ENCODE data around the gene MCU. TPM values are rescaled to one million over a fixed set of nuclear protein-coding genes. Genes with fewer than 3 reads are reported as not detected.
"Not testable (repeated sequence)": the region's sequence is repeated elsewhere in the genome, so short reads cannot be mapped to it uniquely, and the experiment has no call there.

The MCU gene
- total and polyA plus RNA-seq, 2 donors (not counting 1 experiment from before 2014, with no cell fraction given) = 11.7 to 21.1 TPM

DNA sequence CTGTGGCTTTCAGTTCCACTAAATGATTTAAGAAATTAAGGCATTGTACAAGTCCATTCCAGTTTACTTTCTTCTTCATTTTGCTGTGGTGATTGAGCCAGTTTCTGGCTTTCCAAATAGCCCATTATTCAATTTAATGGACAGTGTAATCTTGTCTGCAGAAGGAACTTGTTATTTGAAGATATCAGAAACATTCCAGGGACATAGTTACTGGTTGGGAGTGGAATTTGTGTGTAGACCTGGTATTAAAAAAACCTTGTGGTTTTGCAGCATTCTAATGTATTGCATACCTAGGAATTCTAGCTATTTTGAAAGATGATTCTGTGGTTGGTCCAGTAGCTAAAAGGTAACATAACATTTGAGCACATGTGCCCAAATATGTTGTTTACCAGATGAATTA is 72.2 kb downstream of the MCU start:
- intact Hi-C loops (cut with micrococcal nuclease) = no loop called here
- peaks cover 4% of the 10 kb centered on the region for H3K79me2 ChIP-seq (ENCODE audit: control insufficient read depth, insufficient read depth, low read length)
- ChIA-PET POLR2A (no interaction called here), CTCF (no interaction called here)
- Mint-ChIP-seq H3K4me1 (no peaks in the 10 kb centered on the region), H3K27ac (no peak overlapping the region), H3K9me3 (ENCODE audit: insufficient read depth) (peaks cover 5% of the 10 kb centered on the region), H3K27me3 (no peaks in the 10 kb centered on the region), H3K4me3 (no peak overlapping the region)
- no peaks in the 10 kb centered on the region for H3K36me3 ChIP-seq (replicated peaks in 1 of 2; ENCODE audit: control extremely low read depth in 1 of 2, control insufficient read depth in 1 of 2, extremely low read depth in 1 of 2, insufficient read depth in 2 of 2, low read length in 1 of 2)
- ATAC-seq (ENCODE audit: low read depth) = no peak
- no peaks in the 10 kb centered on the region for H4K20me1 ChIP-seq (ENCODE audit: control insufficient read depth, insufficient read depth, low read length, poor library complexity, severe bottlenecking)
- H3K9me3 ChIP-seq (ENCODE audit: control extremely low read depth in 1 of 3, control insufficient read depth in 2 of 3, insufficient read depth in 1 of 3, low read length in 2 of 3) = peaks cover 2 to 6% (median 2%) of the 10 kb centered on the region in 3 donors
- no peak overlapping the region for H3K27ac ChIP-seq (ENCODE audit: low read length in 2 of 2)
- H3K27me3 ChIP-seq (replicated peaks in 1 of 4; ENCODE audit: control extremely low read depth in 1 of 4, control insufficient read depth in 3 of 4, insufficient read depth in 4 of 4, low read length in 3 of 4) = no peaks in the 10 kb centered on the region
- H3K4me2 ChIP-seq (replicated peaks; ENCODE audit: low read depth, low read length, poor library complexity, severe bottlenecking) = no peak overlapping the region
- H3K4me1 ChIP-seq (ENCODE audit: control insufficient read depth in 2 of 2, insufficient read depth in 2 of 2, low read length in 2 of 2) = no peaks in the 10 kb centered on the region
- TF ChIP-seq, protein P1, sequence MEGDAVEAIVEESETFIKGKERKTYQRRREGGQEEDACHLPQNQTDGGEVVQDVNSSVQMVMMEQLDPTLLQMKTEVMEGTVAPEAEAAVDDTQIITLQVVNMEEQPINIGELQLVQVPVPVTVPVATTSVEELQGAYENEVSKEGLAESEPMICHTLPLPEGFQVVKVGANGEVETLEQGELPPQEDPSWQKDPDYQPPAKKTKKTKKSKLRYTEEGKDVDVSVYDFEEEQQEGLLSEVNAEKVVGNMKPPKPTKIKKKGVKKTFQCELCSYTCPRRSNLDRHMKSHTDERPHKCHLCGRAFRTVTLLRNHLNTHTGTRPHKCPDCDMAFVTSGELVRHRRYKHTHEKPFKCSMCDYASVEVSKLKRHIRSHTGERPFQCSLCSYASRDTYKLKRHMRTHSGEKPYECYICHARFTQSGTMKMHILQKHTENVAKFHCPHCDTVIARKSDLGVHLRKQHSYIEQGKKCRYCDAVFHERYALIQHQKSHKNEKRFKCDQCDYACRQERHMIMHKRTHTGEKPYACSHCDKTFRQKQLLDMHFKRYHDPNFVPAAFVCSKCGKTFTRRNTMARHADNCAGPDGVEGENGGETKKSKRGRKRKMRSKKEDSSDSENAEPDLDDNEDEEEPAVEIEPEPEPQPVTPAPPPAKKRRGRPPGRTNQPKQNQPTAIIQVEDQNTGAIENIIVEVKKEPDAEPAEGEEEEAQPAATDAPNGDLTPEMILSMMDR (IDR thresholded peaks at IDR 0.05) = no peak
- no peak for TF ChIP-seq EZH2 (IDR thresholded peaks at IDR 0.05; ENCODE audit: borderline replicate concordance, insufficient read depth, low read depth, low read length, poor library complexity, severe bottlenecking)
- H2AFZ ChIP-seq (ENCODE audit: insufficient read depth, low read depth, low read length, poor library complexity, severe bottlenecking) = no peak overlapping the region
- DNase-seq = no peak
- H3K4me3 ChIP-seq (ENCODE audit: control extremely low read depth in 1 of 5, extremely low read depth in 1 of 5, insufficient read depth in 1 of 5, low read depth in 2 of 5, low read length in 4 of 5) = no peak overlapping the region
- no peak overlapping the region for H3K9ac ChIP-seq (ENCODE audit: low read length)

DNA sequence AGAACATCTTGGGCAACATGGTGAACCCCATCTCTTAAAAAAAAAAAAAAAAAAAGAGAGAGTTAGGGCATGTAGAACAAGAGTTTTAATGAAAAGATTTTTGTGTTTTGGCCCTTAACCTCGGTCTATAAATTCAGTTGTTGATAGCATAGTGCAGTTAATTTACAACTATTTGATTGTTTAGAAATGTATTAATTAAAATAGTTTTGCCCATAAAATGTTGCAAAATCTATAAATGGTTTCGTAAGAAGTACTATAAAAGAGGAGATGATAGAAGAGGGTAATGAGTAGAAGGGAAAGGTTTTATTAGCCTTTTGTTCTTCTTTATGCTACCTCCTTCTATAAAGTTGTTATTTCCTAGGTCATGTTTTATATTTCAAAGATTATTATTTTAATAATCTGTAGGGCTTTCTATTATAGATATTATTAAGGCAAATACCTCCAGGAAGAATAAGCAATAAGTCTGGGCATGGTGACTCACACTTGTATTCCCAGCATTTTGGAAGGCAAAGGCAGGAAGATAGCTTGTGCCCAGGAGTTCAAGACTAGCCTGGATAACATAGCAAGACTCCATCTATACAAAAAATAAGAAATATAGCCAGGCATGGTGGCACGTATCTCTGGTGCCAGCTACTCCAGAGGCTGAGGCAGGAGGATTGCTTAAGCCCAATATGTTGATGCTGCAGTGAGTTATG is 73.3 kb downstream of the MCU start:
- no peak for ATAC-seq (ENCODE audit: low read depth)
- Histone ChIP-seq H2AFZ (ENCODE audit: insufficient read depth, low read depth, low read length, poor library complexity, severe bottlenecking) (no peak overlapping the region), H3K79me2 (ENCODE audit: control insufficient read depth, insufficient read depth, low read length) (peaks cover 4% of the 10 kb centered on the region), H4K20me1 (ENCODE audit: control insufficient read depth, insufficient read depth, low read length, poor library complexity, severe bottlenecking) (no peaks in the 10 kb centered on the region), H3K36me3 (replicated peaks in 1 of 2; ENCODE audit: control extremely low read depth in 1 of 2, control insufficient read depth in 1 of 2, extremely low read depth in 1 of 2, insufficient read depth in 2 of 2, low read length in 1 of 2) (no peaks in the 10 kb centered on the region), H3K4me2 (replicated peaks; ENCODE audit: low read depth, low read length, poor library complexity, severe bottlenecking) (no peak overlapping the region), H3K4me3 (ENCODE audit: control extremely low read depth in 1 of 5, extremely low read depth in 1 of 5, insufficient read depth in 1 of 5, low read depth in 2 of 5, low read length in 4 of 5) (no peak overlapping the region), H3K4me1 (ENCODE audit: control insufficient read depth in 2 of 2, insufficient read depth in 2 of 2, low read length in 2 of 2) (no peaks in the 10 kb centered on the region), H3K9me3 (ENCODE audit: control extremely low read depth in 1 of 3, control insufficient read depth in 2 of 3, insufficient read depth in 1 of 3, low read length in 2 of 3) (peaks cover 2 to 6% (median 2%) of the 10 kb centered on the region in 3 donors), H3K27ac (ENCODE audit: low read length in 2 of 2) (no peak overlapping the region), H3K27me3 (replicated peaks in 1 of 4; ENCODE audit: control extremely low read depth in 1 of 4, control insufficient read depth in 3 of 4, insufficient read depth in 4 of 4, low read length in 3 of 4) (no peaks in the 10 kb centered on the region), H3K9ac (ENCODE audit: low read length) (no peak overlapping the region)
- no peak overlapping the region for H3K27ac Mint-ChIP-seq
- no peak for DNase-seq
- H3K4me1 Mint-ChIP-seq = no peaks in the 10 kb centered on the region
- intact Hi-C loops (cut with micrococcal nuclease) = no loop called here
- peaks cover 10% of the 10 kb centered on the region for H3K9me3 Mint-ChIP-seq (ENCODE audit: insufficient read depth)
- no peak for TF ChIP-seq EZH2 (IDR thresholded peaks at IDR 0.05; ENCODE audit: borderline replicate concordance, insufficient read depth, low read depth, low read length, poor library complexity, severe bottlenecking)
- TF ChIP-seq, protein P1 (IDR thresholded peaks at IDR 0.05) = no peak
- POLR2A ChIA-PET = interaction anchor here (0.6 kb wide), 1 partner anchor 370 kb away, joined by 3 read pairs; no protein-coding TSS in a partner anchor
- CTCF ChIA-PET = interaction anchor here (0.7 kb wide), 1 partner anchor 163 kb away, joined by 3 read pairs; no protein-coding TSS in a partner anchor
- H3K4me3 Mint-ChIP-seq = no peak overlapping the region
- H3K27me3 Mint-ChIP-seq = no peaks in the 10 kb centered on the region
- WGBS (ENCODE audit: insufficient coverage) = no CpG with 5 or more reads among the region's 3 CpGs

DNA sequence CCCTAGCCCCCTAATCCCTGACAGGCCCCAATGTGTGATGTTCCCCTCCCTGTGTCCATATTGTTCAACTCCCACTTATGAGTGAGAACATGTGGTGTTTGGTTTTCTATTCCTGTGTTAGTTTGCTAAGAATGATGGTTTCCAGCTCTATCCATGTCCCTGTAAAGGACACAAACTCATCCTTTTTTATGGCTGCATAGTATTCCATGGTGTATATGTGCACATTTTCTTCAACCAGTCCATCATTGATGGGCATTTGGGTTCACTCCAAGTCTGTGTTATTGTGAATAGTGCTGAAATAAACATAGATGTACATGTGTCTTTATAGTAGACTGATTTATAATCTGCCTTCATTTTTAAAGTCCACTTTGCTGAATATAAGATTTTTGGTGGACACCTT is 79.3 kb downstream of the MCU start:
- H3K36me3 ChIP-seq (replicated peaks in 1 of 2; ENCODE audit: control extremely low read depth in 1 of 2, control insufficient read depth in 1 of 2, extremely low read depth in 1 of 2, insufficient read depth in 2 of 2, low read length in 1 of 2); H4K20me1 ChIP-seq (ENCODE audit: control insufficient read depth, insufficient read depth, low read length, poor library complexity, severe bottlenecking); H3K4me3 Mint-ChIP-seq; H3K27me3 ChIP-seq (replicated peaks in 1 of 4; ENCODE audit: control extremely low read depth in 1 of 4, control insufficient read depth in 3 of 4, insufficient read depth in 4 of 4, low read length in 3 of 4); H3K4me3 ChIP-seq (ENCODE audit: control extremely low read depth in 1 of 5, extremely low read depth in 1 of 5, insufficient read depth in 1 of 5, low read depth in 2 of 5, low read length in 4 of 5); intact Hi-C loops (cut with micrococcal nuclease); H3K4me2 ChIP-seq (replicated peaks; ENCODE audit: low read depth, low read length, poor library complexity, severe bottlenecking); DNase-seq; H2AFZ ChIP-seq (ENCODE audit: insufficient read depth, low read depth, low read length, poor library complexity, severe bottlenecking); H3K79me2 ChIP-seq (ENCODE audit: control insufficient read depth, insufficient read depth, low read length); CTCF ChIA-PET; POLR2A ChIA-PET; H3K27me3 Mint-ChIP-seq; ATAC-seq (ENCODE audit: low read depth); H3K27ac ChIP-seq (ENCODE audit: low read length in 2 of 2); H3K9ac ChIP-seq (ENCODE audit: low read length); H3K27ac Mint-ChIP-seq; H3K4me1 Mint-ChIP-seq; H3K4me1 ChIP-seq (ENCODE audit: control insufficient read depth in 2 of 2, insufficient read depth in 2 of 2, low read length in 2 of 2): not testable (repeated sequence)
- peaks cover 18% of the 10 kb centered on the region for H3K9me3 Mint-ChIP-seq (ENCODE audit: insufficient read depth)
- H3K9me3 ChIP-seq (ENCODE audit: control extremely low read depth in 1 of 3, control insufficient read depth in 2 of 3, insufficient read depth in 1 of 3, low read length in 2 of 3) = peaks cover 13 to 17% (median 17%) of the 10 kb centered on the region in 3 donors

Data from B cell (primary cell).